ENCODE results near the gene MYOZ2. TPM values are rescaled to one million over a fixed set of nuclear protein-coding genes. Genes with fewer than 3 reads are reported as not detected.

The MYOZ2 gene
- total RNA-seq, 1 donor from 2014 or later = 0.12 TPM

DNA sequence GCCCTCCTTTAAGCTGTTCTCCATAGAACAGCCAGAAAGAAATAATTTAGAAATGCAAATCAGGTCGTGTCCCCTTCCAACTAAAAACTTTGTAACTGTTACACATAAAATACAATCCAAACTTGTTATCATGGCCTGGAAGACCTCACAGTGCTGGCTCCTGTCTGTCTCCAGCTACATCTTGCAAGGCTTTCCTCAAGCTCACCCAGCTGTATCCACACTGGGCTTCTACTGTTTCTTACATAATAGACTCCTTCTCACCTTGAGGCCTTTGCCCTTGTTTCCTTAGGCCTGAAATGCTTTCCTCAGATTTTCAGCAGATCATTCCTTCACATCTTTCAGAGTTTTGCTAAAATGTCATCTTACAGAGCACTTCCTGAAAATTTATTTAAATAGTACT is 43.4 kb downstream of the MYOZ2 start:
- H3K36me3 Mint-ChIP-seq = no peaks in the 10 kb centered on the region
- H3K9me3 Mint-ChIP-seq = no peaks in the 10 kb centered on the region
- H3K4me3 Mint-ChIP-seq = no peak overlapping the region
- TF ChIP-seq, protein P1, sequence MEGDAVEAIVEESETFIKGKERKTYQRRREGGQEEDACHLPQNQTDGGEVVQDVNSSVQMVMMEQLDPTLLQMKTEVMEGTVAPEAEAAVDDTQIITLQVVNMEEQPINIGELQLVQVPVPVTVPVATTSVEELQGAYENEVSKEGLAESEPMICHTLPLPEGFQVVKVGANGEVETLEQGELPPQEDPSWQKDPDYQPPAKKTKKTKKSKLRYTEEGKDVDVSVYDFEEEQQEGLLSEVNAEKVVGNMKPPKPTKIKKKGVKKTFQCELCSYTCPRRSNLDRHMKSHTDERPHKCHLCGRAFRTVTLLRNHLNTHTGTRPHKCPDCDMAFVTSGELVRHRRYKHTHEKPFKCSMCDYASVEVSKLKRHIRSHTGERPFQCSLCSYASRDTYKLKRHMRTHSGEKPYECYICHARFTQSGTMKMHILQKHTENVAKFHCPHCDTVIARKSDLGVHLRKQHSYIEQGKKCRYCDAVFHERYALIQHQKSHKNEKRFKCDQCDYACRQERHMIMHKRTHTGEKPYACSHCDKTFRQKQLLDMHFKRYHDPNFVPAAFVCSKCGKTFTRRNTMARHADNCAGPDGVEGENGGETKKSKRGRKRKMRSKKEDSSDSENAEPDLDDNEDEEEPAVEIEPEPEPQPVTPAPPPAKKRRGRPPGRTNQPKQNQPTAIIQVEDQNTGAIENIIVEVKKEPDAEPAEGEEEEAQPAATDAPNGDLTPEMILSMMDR (conservative IDR thresholded peaks at IDR 0.05) = no peak
- H3K4me1 Mint-ChIP-seq (ENCODE audit: unreplicated experiment) = no peaks in the 10 kb centered on the region
- H3K27ac Mint-ChIP-seq = no peak overlapping the region
- no peak for DNase-seq (ENCODE audit: extremely low spot score, unreplicated experiment)
- no peaks in the 10 kb centered on the region for H3K27me3 Mint-ChIP-seq

DNA sequence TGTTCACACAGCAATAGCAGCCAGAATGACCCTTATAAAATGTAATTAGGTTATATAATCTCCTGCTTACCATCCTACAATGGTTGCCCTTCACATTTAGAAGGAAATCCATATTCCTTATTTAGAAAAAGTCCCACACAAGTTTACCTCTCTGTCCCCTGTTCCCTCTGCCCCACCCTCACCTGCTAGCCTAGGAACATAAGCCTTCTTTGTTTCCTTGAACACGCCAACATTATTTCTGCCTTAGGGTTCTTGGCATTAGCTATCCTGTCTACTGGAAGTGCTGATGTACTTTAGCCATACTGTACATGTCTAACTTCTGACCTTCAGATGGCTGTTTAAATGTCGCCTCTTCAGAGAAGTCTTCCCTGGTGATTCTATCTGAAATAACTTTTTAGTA is 48.5 kb downstream of the MYOZ2 start:
- H3K36me3 Mint-ChIP-seq = no peaks in the 10 kb centered on the region
- no peak overlapping the region for H3K4me3 Mint-ChIP-seq
- TF ChIP-seq, protein P1 (conservative IDR thresholded peaks at IDR 0.05) = no peak
- H3K27ac Mint-ChIP-seq = no peak overlapping the region
- H3K4me1 Mint-ChIP-seq (ENCODE audit: unreplicated experiment) = no peaks in the 10 kb centered on the region
- H3K27me3 Mint-ChIP-seq = no peaks in the 10 kb centered on the region
- no peaks in the 10 kb centered on the region for H3K9me3 Mint-ChIP-seq
- no peak for DNase-seq (ENCODE audit: extremely low spot score, unreplicated experiment)

DNA sequence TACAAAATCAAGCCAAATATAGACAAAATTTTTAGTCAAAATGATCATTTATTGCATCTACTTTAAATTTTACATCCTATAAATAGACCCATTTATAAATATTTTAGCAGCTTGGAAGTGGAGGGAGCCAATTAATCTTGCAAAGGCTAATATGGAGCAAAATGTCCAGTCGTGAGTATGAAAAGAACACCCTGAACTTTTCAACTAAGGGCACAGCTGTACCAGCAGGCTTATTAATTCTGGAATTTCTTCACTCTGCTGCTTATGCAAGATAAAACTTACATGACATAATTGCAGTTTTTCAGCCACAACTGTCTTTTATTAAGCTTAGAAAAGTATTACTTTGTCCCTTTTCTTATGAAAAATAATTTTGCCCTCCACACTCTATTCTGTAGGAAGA is 54.0 kb downstream of the MYOZ2 start:
- no peaks in the 10 kb centered on the region for H3K4me1 Mint-ChIP-seq (ENCODE audit: unreplicated experiment)
- TF ChIP-seq, protein P1 (conservative IDR thresholded peaks at IDR 0.05) = no peak
- H3K4me3 Mint-ChIP-seq = no peak overlapping the region
- no peak overlapping the region for H3K27ac Mint-ChIP-seq
- H3K36me3 Mint-ChIP-seq = no peaks in the 10 kb centered on the region
- no peaks in the 10 kb centered on the region for H3K9me3 Mint-ChIP-seq
- H3K27me3 Mint-ChIP-seq = no peaks in the 10 kb centered on the region
- DNase-seq (ENCODE audit: extremely low spot score, unreplicated experiment) = no peak

DNA sequence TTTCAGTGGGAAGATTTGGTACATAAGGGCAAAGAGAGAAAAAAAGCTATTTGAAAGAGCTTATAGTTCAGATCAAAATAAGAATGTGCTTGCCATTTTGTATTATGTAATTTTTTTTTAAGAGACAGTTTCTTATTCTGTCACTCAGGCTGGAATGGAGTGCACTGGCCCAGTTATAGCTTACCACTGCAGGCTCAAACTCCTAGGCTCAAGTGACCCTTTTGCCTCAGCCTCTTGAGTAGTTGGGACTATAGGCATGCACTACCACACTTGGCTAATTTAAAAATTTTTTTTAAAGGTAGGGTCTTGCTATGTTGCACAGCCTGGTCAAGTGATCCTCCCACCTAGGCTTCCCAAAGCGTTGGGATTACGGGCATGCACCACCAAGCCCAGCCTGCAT is 54.7 kb downstream of the MYOZ2 start:
- TF ChIP-seq, protein P1 (conservative IDR thresholded peaks at IDR 0.05) = no peak
- H3K4me3 Mint-ChIP-seq = no peak overlapping the region
- H3K9me3 Mint-ChIP-seq = no peaks in the 10 kb centered on the region
- H3K27me3 Mint-ChIP-seq = no peaks in the 10 kb centered on the region
- no peaks in the 10 kb centered on the region for H3K4me1 Mint-ChIP-seq (ENCODE audit: unreplicated experiment)
- H3K36me3 Mint-ChIP-seq = no peaks in the 10 kb centered on the region
- no peak overlapping the region for H3K27ac Mint-ChIP-seq
- no peak for DNase-seq (ENCODE audit: extremely low spot score, unreplicated experiment)

DNA sequence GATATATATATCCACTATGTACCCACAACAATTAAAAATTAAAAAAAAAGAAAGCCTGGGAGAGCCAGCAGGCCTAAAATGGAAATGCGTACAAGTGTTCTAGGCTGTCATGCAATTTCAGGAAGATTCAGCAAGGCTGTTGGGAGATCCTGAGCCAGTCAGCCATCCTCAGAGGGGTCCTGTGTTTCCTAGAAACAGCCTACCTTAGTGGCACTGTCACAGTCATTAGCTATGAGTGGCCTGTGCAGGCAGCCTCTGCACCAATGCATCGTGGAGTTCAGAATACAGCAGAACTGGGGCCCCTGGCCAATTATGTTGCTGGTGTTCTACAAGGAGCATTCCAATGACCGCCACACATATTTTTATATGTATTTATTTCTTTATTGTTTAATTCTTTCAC is 55.9 kb downstream of the MYOZ2 start:
- Mint-ChIP-seq H3K4me3 (no peak overlapping the region), H3K36me3 (no peaks in the 10 kb centered on the region), H3K27ac (no peak overlapping the region), H3K9me3 (peaks cover under 1% of the 10 kb centered on the region), H3K4me1 (ENCODE audit: unreplicated experiment) (no peaks in the 10 kb centered on the region), H3K27me3 (no peaks in the 10 kb centered on the region)
- DNase-seq (ENCODE audit: extremely low spot score, unreplicated experiment) = no peak
- TF ChIP-seq, protein P1 (conservative IDR thresholded peaks at IDR 0.05) = no peak

DNA sequence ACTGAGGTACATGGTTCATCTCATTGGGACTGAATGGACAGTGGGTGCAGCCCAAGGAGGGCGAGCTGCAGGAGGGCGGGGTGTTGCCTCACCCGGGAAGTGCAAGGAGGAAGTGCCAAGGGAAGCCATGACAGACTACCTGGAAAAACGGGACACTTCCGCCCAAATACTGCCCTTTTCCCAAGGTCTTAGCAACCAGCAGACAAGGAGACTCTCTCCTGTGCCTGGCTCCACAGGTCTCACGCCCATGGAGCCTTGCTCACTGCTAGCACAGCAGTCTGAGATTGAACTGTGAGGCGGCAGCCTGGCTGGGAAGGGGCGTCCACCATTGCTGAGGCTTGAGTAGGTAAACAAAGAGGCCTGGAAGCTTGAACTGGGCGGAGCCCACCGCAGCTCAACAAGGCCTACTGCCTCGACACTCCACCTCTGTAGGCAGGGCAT is 62.2 kb downstream of the MYOZ2 start:
- H3K4me3 Mint-ChIP-seq = no peak overlapping the region
- TF ChIP-seq, protein P1 (conservative IDR thresholded peaks at IDR 0.05) = no peak
- H3K36me3 Mint-ChIP-seq = no peaks in the 10 kb centered on the region
- H3K27me3 Mint-ChIP-seq = no peaks in the 10 kb centered on the region
- no peak for DNase-seq (ENCODE audit: extremely low spot score, unreplicated experiment)
- H3K9me3 Mint-ChIP-seq = peaks cover 10% of the 10 kb centered on the region
- H3K27ac Mint-ChIP-seq = no peak overlapping the region
- H3K4me1 Mint-ChIP-seq (ENCODE audit: unreplicated experiment) = no peaks in the 10 kb centered on the region

Measured in type B pancreatic cell (in vitro differentiated cells).